GM23338 (cell line): ENCODE results near the gene TET2. TPM values are rescaled to one million over a fixed set of nuclear protein-coding genes. Genes with fewer than 3 reads are reported as not detected.

Experiments
- ATAC-seq: fragments of 200-7000 bp; cut with Tn5 transposase; 3 replicates; pipeline ENCODE4 v1.9.1; 2020
- DNase-seq: peaks from one replicate; pipeline ENCODE4 v3.0.0-alpha.2; 2015; ENCODE audit warnings: low spot score
- H2AFZ ChIP-seq: fragments of 200-600 bp; sonication (generic); 2 replicates; pipeline ENCODE4 v1.8.0; 2016; ENCODE audit warnings: antibody characterized with exemption, mild to moderate bottlenecking, moderate library complexity
- H3F3A ChIP-seq: fragments of 200-600 bp; sonication (generic); replicated peaks from 2 replicates; pipeline ENCODE4 v1.8.0; 2017; ENCODE audit warnings: antibody characterized with exemption, mixed run types, low read depth
- H3K27ac ChIP-seq: fragments of 200-600 bp; sonication (generic); 2 replicates; pipeline ENCODE4 v1.6.1; 2016; ENCODE audit warnings: low read depth
- H3K27me3 ChIP-seq: fragments of 200-600 bp; sonication (generic); 2 replicates; pipeline ENCODE4 v1.8.0; 2016; ENCODE audit warnings: mild to moderate bottlenecking, mixed run types, moderate library complexity; ENCODE audit not compliant: insufficient read depth
- H3K36me3 ChIP-seq: fragments of 200-600 bp; sonication (generic); 2 replicates; pipeline ENCODE4 v1.8.0; 2016; ENCODE audit warnings: mild to moderate bottlenecking; ENCODE audit not compliant: insufficient read depth
- H3K4me1 ChIP-seq: fragments of 200-600 bp; sonication (generic); 2 replicates; pipeline ENCODE4 v1.8.0; 2016; ENCODE audit warnings: mild to moderate bottlenecking, moderate library complexity; ENCODE audit not compliant: insufficient read depth
- H3K4me2 ChIP-seq: fragments of 200-600 bp; sonication (generic); 2 replicates; pipeline ENCODE4 v1.7.1; 2017; ENCODE audit warnings: mixed run types
- H3K4me3 ChIP-seq: fragments of 200-600 bp; sonication (generic); 2 replicates; pipeline ENCODE4 v1.6.1; 2016; ENCODE audit warnings: mixed run types
- H3K79me2 ChIP-seq: fragments of 200-600 bp; sonication (generic); replicated peaks from 2 replicates; pipeline ENCODE4 v1.8.0; 2017; ENCODE audit warnings: mild to moderate bottlenecking; ENCODE audit not compliant: insufficient read depth
- H3K9me2 ChIP-seq: fragments of 200-600 bp; sonication (generic); 2 replicates; pipeline ENCODE4 v1.8.0; 2017; ENCODE audit not compliant: insufficient read depth
- H4K20me1 ChIP-seq: fragments of 200-600 bp; sonication (generic); replicated peaks from 2 replicates; pipeline ENCODE4 v1.8.0; 2017; ENCODE audit warnings: mild to moderate bottlenecking; ENCODE audit not compliant: insufficient read depth
- H3K27ac Mint-ChIP-seq: 2 replicates; pipeline ENCODE4 v1.8.0; 2020; ENCODE audit warnings: inconsistent platforms, mild to moderate bottlenecking, moderate library complexity, mixed read lengths
- H3K27me3 Mint-ChIP-seq: 3 replicates; pipeline ENCODE4 v1.8.0; 2022; ENCODE audit warnings: low read depth, mild to moderate bottlenecking, moderate library complexity, mixed read lengths, inconsistent platforms; ENCODE audit not compliant: insufficient read depth, poor library complexity
- H3K36me3 Mint-ChIP-seq: 3 replicates; pipeline ENCODE4 v1.8.0; 2021; ENCODE audit warnings: low read depth, mild to moderate bottlenecking, inconsistent platforms, moderate library complexity, mixed read lengths
- H3K4me1 Mint-ChIP-seq: 3 replicates; pipeline ENCODE4 v1.8.0; 2020; ENCODE audit warnings: mild to moderate bottlenecking, inconsistent platforms, mixed read lengths
- H3K4me3 Mint-ChIP-seq: 3 replicates; pipeline ENCODE4 v1.8.0; 2021; ENCODE audit warnings: moderate library complexity, mild to moderate bottlenecking, inconsistent platforms, mixed read lengths
- H3K9me3 Mint-ChIP-seq: 3 replicates; pipeline ENCODE4 v1.8.0; 2020; ENCODE audit warnings: moderate library complexity, mild to moderate bottlenecking, inconsistent platforms, mixed read lengths
- ZNF331 ChIP-seq: fragments of 250-450 bp; sonication (Bioruptor Pico); IDR thresholded peaks from 2 replicates; pipeline ENCODE4 v1.5.0; 2020; ENCODE audit warnings: low read depth, mild to moderate bottlenecking, moderate library complexity
- polyA plus RNA-seq: library from polyadenylated mRNA; unstranded; fragments of >200 nt; fragmentation: Nextera tagmentation; extraction: Ambion mirVana; gene quantifications from 2 replicates; pipeline ENCODE4 v1.2.1, GENCODE V29; 2016
- total RNA-seq: library from RNA; depleted of rRNA; stranded (reverse); fragments of >200 nt; shearing (Covaris generic); gene quantifications from 2 replicates; pipeline ENCODE4 v1.2.3, GENCODE V29; 2014
- TF ChIP-seq, protein P1 (sequence below): fragments of 250-450 bp; sonication (Bioruptor Pico); IDR thresholded peaks from 2 replicates; pipeline ENCODE4 v1.5.0; 2020; ENCODE audit warnings: mild to moderate bottlenecking, moderate library complexity
- TF ChIP-seq, protein P2 (sequence below), 2 experiments: fragments of 200-600 bp in 1 of 2; sonication (generic) in 1 of 2; conservative IDR thresholded peaks; 2 replicates each; pipeline versions ENCODE4 v1.5.1 to v1.6.1; 2016 to 2017; ENCODE audit warnings: antibody characterized with exemption in 2 of 2, low read depth in 2 of 2, mild to moderate bottlenecking in 2 of 2, moderate library complexity in 1 of 2
- TF ChIP-seq, protein P3 (sequence below): IDR thresholded peaks from one replicate; pipeline ENCODE4 v1.6.1; 2018; ENCODE audit warnings: antibody characterized with exemption; ENCODE audit not compliant: unreplicated experiment

TET2 gene
- total and polyA plus RNA-seq, 2 experiments from 2014 or later, result 1.2 to 2.2 TPM

DNA sequence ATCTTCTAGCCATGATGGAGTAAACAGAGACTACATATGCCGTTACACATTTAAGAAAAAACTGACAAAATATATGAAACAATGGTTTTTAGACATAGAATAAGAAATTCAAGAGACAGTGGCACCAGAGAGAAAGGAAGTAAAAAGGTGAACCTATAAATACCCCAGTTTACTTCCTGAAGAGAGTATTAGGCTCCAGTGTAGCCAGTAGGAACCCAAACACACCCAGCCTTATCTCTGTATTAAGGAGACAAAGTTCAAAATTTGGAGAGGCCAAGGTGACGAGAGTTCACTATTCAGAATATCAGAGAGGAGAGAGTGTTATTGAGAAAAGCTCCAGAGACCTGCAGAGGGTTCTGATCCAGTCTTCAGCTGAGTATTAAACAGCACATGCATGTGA, 119.0 kb downstream of the TET2 start:
- ATAC-seq (no peak), DNase-seq (no peak)
- H3K27ac Mint-ChIP-seq, result no peak overlapping the region
- H3K4me3 Mint-ChIP-seq, result no peak overlapping the region
- Histone ChIP-seq H3K27ac (no peak overlapping the region), H3K27me3 (no peaks in the 10 kb centered on the region), H3F3A (no peaks in the 10 kb centered on the region), H3K36me3 (no peaks in the 10 kb centered on the region), H4K20me1 (no peaks in the 10 kb centered on the region), H3K4me3 (no peak overlapping the region), H3K9me2 (no peaks in the 10 kb centered on the region), H3K79me2 (no peaks in the 10 kb centered on the region), H3K4me2 (no peak overlapping the region), H3K4me1 (no peaks in the 10 kb centered on the region), H2AFZ (no peak overlapping the region)
- H3K27me3 Mint-ChIP-seq, result no peaks in the 10 kb centered on the region
- TF ChIP-seq, protein P1, sequence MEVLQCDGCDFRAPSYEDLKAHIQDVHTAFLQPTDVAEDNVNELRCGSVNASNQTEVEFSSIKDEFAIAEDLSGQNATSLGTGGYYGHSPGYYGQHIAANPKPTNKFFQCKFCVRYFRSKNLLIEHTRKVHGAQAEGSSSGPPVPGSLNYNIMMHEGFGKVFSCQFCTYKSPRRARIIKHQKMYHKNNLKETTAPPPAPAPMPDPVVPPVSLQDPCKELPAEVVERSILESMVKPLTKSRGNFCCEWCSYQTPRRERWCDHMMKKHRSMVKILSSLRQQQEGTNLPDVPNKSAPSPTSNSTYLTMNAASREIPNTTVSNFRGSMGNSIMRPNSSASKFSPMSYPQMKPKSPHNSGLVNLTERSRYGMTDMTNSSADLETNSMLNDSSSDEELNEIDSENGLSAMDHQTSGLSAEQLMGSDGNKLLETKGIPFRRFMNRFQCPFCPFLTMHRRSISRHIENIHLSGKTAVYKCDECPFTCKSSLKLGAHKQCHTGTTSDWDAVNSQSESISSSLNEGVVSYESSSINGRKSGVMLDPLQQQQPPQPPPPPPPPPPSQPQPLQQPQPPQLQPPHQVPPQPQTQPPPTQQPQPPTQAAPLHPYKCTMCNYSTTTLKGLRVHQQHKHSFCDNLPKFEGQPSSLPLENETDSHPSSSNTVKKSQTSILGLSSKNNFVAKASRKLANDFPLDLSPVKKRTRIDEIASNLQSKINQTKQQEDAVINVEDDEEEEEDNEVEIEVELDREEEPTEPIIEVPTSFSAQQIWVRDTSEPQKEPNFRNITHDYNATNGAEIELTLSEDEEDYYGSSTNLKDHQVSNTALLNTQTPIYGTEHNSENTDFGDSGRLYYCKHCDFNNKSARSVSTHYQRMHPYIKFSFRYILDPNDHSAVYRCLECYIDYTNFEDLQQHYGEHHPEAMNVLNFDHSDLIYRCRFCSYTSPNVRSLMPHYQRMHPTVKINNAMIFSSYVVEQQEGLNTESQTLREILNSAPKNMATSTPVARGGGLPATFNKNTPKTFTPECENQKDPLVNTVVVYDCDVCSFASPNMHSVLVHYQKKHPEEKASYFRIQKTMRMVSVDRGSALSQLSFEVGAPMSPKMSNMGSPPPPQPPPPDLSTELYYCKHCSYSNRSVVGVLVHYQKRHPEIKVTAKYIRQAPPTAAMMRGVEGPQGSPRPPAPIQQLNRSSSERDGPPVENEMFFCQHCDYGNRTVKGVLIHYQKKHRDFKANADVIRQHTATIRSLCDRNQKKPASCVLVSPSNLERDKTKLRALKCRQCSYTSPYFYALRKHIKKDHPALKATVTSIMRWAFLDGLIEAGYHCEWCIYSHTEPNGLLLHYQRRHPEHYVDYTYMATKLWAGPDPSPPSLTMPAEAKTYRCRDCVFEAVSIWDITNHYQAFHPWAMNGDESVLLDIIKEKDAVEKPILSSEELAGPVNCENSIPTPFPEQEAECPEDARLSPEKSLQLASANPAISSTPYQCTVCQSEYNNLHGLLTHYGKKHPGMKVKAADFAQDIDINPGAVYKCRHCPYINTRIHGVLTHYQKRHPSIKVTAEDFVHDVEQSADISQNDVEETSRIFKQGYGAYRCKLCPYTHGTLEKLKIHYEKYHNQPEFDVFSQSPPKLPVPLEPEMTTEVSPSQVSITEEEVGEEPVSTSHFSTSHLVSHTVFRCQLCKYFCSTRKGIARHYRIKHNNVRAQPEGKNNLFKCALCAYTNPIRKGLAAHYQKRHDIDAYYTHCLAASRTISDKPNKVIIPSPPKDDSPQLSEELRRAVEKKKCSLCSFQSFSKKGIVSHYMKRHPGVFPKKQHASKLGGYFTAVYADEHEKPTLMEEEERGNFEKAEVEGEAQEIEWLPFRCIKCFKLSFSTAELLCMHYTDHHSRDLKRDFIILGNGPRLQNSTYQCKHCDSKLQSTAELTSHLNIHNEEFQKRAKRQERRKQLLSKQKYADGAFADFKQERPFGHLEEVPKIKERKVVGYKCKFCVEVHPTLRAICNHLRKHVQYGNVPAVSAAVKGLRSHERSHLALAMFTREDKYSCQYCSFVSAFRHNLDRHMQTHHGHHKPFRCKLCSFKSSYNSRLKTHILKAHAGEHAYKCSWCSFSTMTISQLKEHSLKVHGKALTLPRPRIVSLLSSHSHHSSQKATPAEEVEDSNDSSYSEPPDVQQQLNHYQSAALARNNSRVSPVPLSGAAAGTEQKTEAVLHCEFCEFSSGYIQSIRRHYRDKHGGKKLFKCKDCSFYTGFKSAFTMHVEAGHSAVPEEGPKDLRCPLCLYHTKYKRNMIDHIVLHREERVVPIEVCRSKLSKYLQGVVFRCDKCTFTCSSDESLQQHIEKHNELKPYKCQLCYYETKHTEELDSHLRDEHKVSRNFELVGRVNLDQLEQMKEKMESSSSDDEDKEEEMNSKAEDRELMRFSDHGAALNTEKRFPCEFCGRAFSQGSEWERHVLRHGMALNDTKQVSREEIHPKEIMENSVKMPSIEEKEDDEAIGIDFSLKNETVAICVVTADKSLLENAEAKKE (CRISPR knock-in tag), result no peak
- TF ChIP-seq, protein P2, sequence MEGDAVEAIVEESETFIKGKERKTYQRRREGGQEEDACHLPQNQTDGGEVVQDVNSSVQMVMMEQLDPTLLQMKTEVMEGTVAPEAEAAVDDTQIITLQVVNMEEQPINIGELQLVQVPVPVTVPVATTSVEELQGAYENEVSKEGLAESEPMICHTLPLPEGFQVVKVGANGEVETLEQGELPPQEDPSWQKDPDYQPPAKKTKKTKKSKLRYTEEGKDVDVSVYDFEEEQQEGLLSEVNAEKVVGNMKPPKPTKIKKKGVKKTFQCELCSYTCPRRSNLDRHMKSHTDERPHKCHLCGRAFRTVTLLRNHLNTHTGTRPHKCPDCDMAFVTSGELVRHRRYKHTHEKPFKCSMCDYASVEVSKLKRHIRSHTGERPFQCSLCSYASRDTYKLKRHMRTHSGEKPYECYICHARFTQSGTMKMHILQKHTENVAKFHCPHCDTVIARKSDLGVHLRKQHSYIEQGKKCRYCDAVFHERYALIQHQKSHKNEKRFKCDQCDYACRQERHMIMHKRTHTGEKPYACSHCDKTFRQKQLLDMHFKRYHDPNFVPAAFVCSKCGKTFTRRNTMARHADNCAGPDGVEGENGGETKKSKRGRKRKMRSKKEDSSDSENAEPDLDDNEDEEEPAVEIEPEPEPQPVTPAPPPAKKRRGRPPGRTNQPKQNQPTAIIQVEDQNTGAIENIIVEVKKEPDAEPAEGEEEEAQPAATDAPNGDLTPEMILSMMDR (conservative IDR thresholded peaks at IDR 0.05; ENCODE audit: low read depth in 2 of 2), result no peak
- no peak for TF ChIP-seq ZNF331 (CRISPR knock-in tag)
- TF ChIP-seq, protein P3, sequence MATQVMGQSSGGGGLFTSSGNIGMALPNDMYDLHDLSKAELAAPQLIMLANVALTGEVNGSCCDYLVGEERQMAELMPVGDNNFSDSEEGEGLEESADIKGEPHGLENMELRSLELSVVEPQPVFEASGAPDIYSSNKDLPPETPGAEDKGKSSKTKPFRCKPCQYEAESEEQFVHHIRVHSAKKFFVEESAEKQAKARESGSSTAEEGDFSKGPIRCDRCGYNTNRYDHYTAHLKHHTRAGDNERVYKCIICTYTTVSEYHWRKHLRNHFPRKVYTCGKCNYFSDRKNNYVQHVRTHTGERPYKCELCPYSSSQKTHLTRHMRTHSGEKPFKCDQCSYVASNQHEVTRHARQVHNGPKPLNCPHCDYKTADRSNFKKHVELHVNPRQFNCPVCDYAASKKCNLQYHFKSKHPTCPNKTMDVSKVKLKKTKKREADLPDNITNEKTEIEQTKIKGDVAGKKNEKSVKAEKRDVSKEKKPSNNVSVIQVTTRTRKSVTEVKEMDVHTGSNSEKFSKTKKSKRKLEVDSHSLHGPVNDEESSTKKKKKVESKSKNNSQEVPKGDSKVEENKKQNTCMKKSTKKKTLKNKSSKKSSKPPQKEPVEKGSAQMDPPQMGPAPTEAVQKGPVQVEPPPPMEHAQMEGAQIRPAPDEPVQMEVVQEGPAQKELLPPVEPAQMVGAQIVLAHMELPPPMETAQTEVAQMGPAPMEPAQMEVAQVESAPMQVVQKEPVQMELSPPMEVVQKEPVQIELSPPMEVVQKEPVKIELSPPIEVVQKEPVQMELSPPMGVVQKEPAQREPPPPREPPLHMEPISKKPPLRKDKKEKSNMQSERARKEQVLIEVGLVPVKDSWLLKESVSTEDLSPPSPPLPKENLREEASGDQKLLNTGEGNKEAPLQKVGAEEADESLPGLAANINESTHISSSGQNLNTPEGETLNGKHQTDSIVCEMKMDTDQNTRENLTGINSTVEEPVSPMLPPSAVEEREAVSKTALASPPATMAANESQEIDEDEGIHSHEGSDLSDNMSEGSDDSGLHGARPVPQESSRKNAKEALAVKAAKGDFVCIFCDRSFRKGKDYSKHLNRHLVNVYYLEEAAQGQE, result no peak
- H3K36me3 Mint-ChIP-seq, result peaks cover 5% of the 10 kb centered on the region; the same call in 2 of the 3 replicates
- no peaks in the 10 kb centered on the region for H3K4me1 Mint-ChIP-seq
- no peaks in the 10 kb centered on the region for H3K9me3 Mint-ChIP-seq
